Endothelial cell of umbilical vein (primary cell): Measurements from ENCODE around the gene SLC1A1. TPM values are rescaled to one million over a fixed set of nuclear protein-coding genes. Genes with fewer than 3 reads are reported as not detected.
"Not testable (repeated sequence)": the region's sequence is repeated elsewhere in the genome, so short reads cannot be mapped to it uniquely, and the experiment has no call there.

Source experiments
- BruUV-seq: library from RNA; stranded (reverse); fragments of 400-500 nt; replicated peaks from 2 replicates; lab custom pipeline; 2021; lab: Mats Ljungman, UMichigan
- CTCF ChIA-PET: fragments of 300-600, 350-600 bp; sonication (Branson Sonifier 250); formaldehyde crosslinking; loops from one replicate; lab custom pipeline; 2021; ENCODE audit warnings: antibody characterized with exemption, inconsistent platforms; lab: Charles Lee
- POLR2A ChIA-PET: fragments of 300-600, 350-600 bp; sonication (Branson Sonifier 250); formaldehyde crosslinking; loops from one replicate; lab custom pipeline; 2021; ENCODE audit warnings: antibody characterized with exemption, inconsistent platforms; lab: Charles Lee
- DNase-seq: peaks from one replicate; pipeline ENCODE4 v3.0.0-alpha.2; 2011; ENCODE audit warnings: low read depth, low spot score
- FAIRE-seq: peaks from 2 replicates; lab custom pipeline; 2011; peaks lifted over from hg19 to GRCh38; lab: Jason Lieb, UNC
- H2AFZ ChIP-seq: 2 replicates; pipeline ENCODE4 v1.6.0; 2012; ENCODE audit warnings: low read depth, low read length, control low read depth, inconsistent platforms
- H3K27ac ChIP-seq: 2 replicates; pipeline ENCODE4 v1.5.1; 2011; ENCODE audit warnings: low read depth, mild to moderate bottlenecking, control low read depth, low read length, moderate library complexity; ENCODE audit not compliant: insufficient read depth
- H3K27me3 ChIP-seq, 2 experiments: 2 replicates each; pipeline versions ENCODE4 v1.6.0 to v1.6.1; 2011; ENCODE audit warnings: low read length in 2 of 2, mixed read lengths in 1 of 2; ENCODE audit not compliant: control insufficient read depth in 2 of 2, insufficient read depth in 2 of 2
- H3K36me3 ChIP-seq, 2 experiments: 2 replicates in 1 of 2; 3 replicates in 1 of 2; pipeline ENCODE4 v1.5.1; 2011; ENCODE audit warnings: low read length in 2 of 2, mild to moderate bottlenecking in 1 of 2, moderate library complexity in 1 of 2; ENCODE audit not compliant: control insufficient read depth in 2 of 2, insufficient read depth in 2 of 2; ENCODE audit errors: extremely low read depth in 1 of 2
- H3K4me1 ChIP-seq: 3 replicates; pipeline ENCODE4 v1.5.1; 2011; ENCODE audit warnings: mild to moderate bottlenecking, low read length; ENCODE audit not compliant: control insufficient read depth, insufficient read depth; ENCODE audit errors: extremely low read depth
- H3K4me2 ChIP-seq: 2 replicates; pipeline ENCODE4 v1.6.1; 2011; ENCODE audit warnings: low read length, control low read depth, mixed read lengths; ENCODE audit not compliant: insufficient read depth
- H3K4me3 ChIP-seq, 3 experiments: fragments of 200-600 bp in 1 of 3; sonication (generic), shearing (Covaris generic) in 1 of 3; replicated peaks in 1 of 3; 2 replicates each; pipeline ENCODE4 v1.5.1; 2011 to 2016; ENCODE audit warnings: control low read depth in 3 of 3, low read length in 3 of 3, mild to moderate bottlenecking in 2 of 3, inconsistent platforms in 1 of 3, low read depth in 1 of 3, moderate library complexity in 1 of 3; ENCODE audit not compliant: insufficient read depth in 1 of 3
- H3K79me2 ChIP-seq: 2 replicates; pipeline ENCODE4 v1.6.0; 2012; ENCODE audit warnings: low read length, inconsistent platforms; ENCODE audit not compliant: control insufficient read depth, insufficient read depth
- H3K9ac ChIP-seq: replicated peaks from 2 replicates; pipeline ENCODE3; 2011; ENCODE audit warnings: low read length, control low read depth; ENCODE audit not compliant: insufficient read depth; ENCODE audit errors: extremely low read depth
- H3K9me1 ChIP-seq: replicated peaks from 3 replicates; pipeline ENCODE4 v1.6.0; 2011; ENCODE audit warnings: mild to moderate bottlenecking, low read length; ENCODE audit not compliant: control insufficient read depth, insufficient read depth; ENCODE audit errors: extremely low read depth
- H3K9me3 ChIP-seq: replicated peaks from 2 replicates; pipeline ENCODE4 v1.5.1; 2012; ENCODE audit warnings: low read length, inconsistent platforms; ENCODE audit not compliant: control insufficient read depth, insufficient read depth
- H4K20me1 ChIP-seq: replicated peaks from 2 replicates; pipeline ENCODE3; 2011; ENCODE audit warnings: mild to moderate bottlenecking, low read length; ENCODE audit not compliant: control insufficient read depth, insufficient read depth; ENCODE audit errors: extremely low read depth
- CTCF ChIP-seq, 2 donors: IDR thresholded peaks; 1 replicate in 1 of 2; 2 replicates in 1 of 2; pipeline ENCODE4 v1.5.1; 2011; ENCODE audit warnings: low read length in 2 of 2, mild to moderate bottlenecking in 2 of 2, moderate library complexity in 2 of 2, control low read depth in 1 of 2, inconsistent platforms in 1 of 2, low read depth in 1 of 2; ENCODE audit not compliant: insufficient read depth in 1 of 2; ENCODE audit errors: extremely low read depth in 1 of 2
- dilution Hi-C: fragments of 300-500 bp; cut with MboI; formaldehyde crosslinking; loops from one replicate; pipeline ENCODE4 v1.15.0; 2019; ENCODE audit warnings: low sequenced_read_pairs; ENCODE audit not compliant: extremely low pct_ligation_motif_present
- intact Hi-C: fragments of 100-400 bp; cut with micrococcal nuclease; formaldehyde crosslinking; loops from one replicate; pipeline ENCODE4 v1.10.0; 2022
- polyA plus RNA-seq, 4 experiments: library from polyadenylated mRNA; depleted of rRNA in 3 of 4; stranded (reverse) in 3 of 4; unstranded in 1 of 4; fragments of >200 nt; gene quantifications; 2 replicates each; pipeline versions ENCODE4 v1.2.1 to v1.2.3, GENCODE V29; 2011 to 2012; ENCODE audit warnings: missing spikeins in 1 of 4
- total RNA-seq: library from RNA; stranded (reverse); gene quantifications from 2 replicates; pipeline ENCODE4 v1.2.3, GENCODE V29; 2021

The SLC1A1 gene
- total and polyA plus RNA-seq, 2 donors (not counting 3 experiments of a cell fraction or from before 2014, with no cell fraction given), result 5.8 to 8.3 TPM

- POLR2A ChIA-PET, H3K4me2 ChIP-seq, H4K20me1 ChIP-seq, FAIRE-seq, dilution Hi-C loops, BruUV-seq, H2AFZ ChIP-seq, H3K36me3 ChIP-seq, DNase-seq, H3K9me1 ChIP-seq, H3K79me2 ChIP-seq, H3K9me3 ChIP-seq, H3K4me3 ChIP-seq, H3K9ac ChIP-seq, H3K27me3 ChIP-seq: not testable (repeated sequence)
- TF ChIP-seq CTCF (IDR thresholded peaks at IDR 0.05; ENCODE audit: extremely low read depth in 1 of 2, insufficient read depth in 1 of 2, low read depth in 1 of 2, low read length in 2 of 2), result peak in 1 of 2 donors; percentile 12
- Histone ChIP-seq H3K4me1 (peaks cover 26% of the 10 kb centered on the region), H3K27ac (peak overlapping the region; percentile 96)
- intact Hi-C loops, result loop anchor here (2.0 kb wide), 1 partner anchor 15 kb away; no protein-coding TSS in a partner anchor
- CTCF ChIA-PET, result interaction anchor here (1.0 kb wide), 2 partner anchors 18 to 74 kb away, joined by 3 read pairs; no protein-coding TSS in a partner anchor
These were observed 41.1 kb downstream of the SLC1A1 start for GRCh38 chr9:4531355-4531754.

- H3K9me3 ChIP-seq, intact Hi-C loops, dilution Hi-C loops, H3K27ac ChIP-seq, DNase-seq, CTCF ChIA-PET, POLR2A ChIA-PET, BruUV-seq, H3K27me3 ChIP-seq, H3K79me2 ChIP-seq, H4K20me1 ChIP-seq, FAIRE-seq, H3K4me3 ChIP-seq, H3K4me2 ChIP-seq, H2AFZ ChIP-seq, H3K36me3 ChIP-seq, H3K9ac ChIP-seq, H3K9me1 ChIP-seq: not testable (repeated sequence)
- peaks cover 26% of the 10 kb centered on the region for H3K4me1 ChIP-seq
These were observed 43.6 kb downstream of the SLC1A1 start for GRCh38 chr9:4533881-4534280.

GRCh38 chr9:4536196-4536595 is 45.9 kb downstream of the SLC1A1 start:
- FAIRE-seq, BruUV-seq, POLR2A ChIA-PET, H3K27me3 ChIP-seq, H3K4me3 ChIP-seq, intact Hi-C loops, dilution Hi-C loops, H3K9me3 ChIP-seq, H3K36me3 ChIP-seq, H3K9ac ChIP-seq, DNase-seq, CTCF ChIA-PET, H3K9me1 ChIP-seq, H3K4me2 ChIP-seq, H3K27ac ChIP-seq, H3K79me2 ChIP-seq, H2AFZ ChIP-seq, H4K20me1 ChIP-seq: not testable (repeated sequence)
- H3K4me1 ChIP-seq, result peaks cover 13% of the 10 kb centered on the region
